ENCODE measurements around the gene NASP. TPM values are rescaled to one million over a fixed set of nuclear protein-coding genes. Genes with fewer than 3 reads are reported as not detected.

NASP gene
- total and polyA plus RNA-seq, 2 of the 13 experiments (the other 11 are each of a cell fraction or from before 2014, with no cell fraction given): 132 to 256 TPM

DNA sequence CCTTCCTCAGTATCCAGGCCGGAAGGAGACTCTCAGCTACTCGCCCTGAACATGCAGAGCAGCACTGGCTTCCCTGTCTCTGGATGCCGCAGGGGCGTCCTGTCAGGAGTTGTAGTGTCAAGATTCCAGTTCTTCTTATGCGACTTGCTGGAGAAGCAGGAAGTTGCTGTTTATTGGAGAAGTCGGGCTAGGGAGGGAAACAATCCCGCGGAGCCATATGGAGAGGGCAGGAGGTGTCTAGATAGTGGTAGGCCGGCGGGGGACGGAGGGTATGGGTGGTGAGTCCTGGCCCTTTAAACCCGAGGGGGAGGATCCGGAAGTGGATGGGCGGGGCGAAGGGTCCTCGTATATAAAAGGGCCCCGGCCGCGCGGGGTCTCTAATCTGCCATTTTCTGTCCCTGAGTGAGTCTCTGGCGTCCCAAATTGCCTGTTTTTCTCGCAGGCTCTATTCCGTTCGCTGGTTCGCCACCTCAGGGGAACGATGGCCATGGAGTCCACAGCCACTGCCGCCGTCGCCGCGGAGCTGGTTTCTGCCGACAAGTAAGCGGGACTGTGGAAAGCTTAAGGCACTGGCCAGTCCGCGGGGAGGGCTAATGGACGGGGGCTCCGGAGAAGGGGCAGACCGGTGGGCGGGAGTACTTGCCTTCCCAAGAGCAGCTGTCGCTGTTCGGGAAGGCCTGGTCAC is at the start of gene NASP (continued):
- TF ChIP-seq, protein P1, sequence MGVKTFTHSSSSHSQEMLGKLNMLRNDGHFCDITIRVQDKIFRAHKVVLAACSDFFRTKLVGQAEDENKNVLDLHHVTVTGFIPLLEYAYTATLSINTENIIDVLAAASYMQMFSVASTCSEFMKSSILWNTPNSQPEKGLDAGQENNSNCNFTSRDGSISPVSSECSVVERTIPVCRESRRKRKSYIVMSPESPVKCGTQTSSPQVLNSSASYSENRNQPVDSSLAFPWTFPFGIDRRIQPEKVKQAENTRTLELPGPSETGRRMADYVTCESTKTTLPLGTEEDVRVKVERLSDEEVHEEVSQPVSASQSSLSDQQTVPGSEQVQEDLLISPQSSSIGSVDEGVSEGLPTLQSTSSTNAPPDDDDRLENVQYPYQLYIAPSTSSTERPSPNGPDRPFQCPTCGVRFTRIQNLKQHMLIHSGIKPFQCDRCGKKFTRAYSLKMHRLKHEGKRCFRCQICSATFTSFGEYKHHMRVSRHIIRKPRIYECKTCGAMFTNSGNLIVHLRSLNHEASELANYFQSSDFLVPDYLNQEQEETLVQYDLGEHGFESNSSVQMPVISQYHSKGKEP (CRISPR knock-in tag; IDR thresholded peaks at IDR 0.05): no peak
- TF ChIP-seq ZNF768 (CRISPR knock-in tag; IDR thresholded peaks at IDR 0.05) (peak; percentile 65; the same call in 1 of the 2 replicates), PAX8 (CRISPR knock-in tag; IDR thresholded peaks at IDR 0.05; ENCODE audit: borderline replicate concordance) (no peak), RXRB (CRISPR knock-in tag; IDR thresholded peaks at IDR 0.05; ENCODE audit: borderline replicate concordance) (no peak; the same call in none of the 2 replicates), HCFC1 (IDR thresholded peaks at IDR 0.05; ENCODE audit: low read depth, low read length) (peak; percentile 30; the same call in 1 of the 2 replicates), ZBTB20 (CRISPR knock-in tag; IDR thresholded peaks at IDR 0.05; ENCODE audit: borderline replicate concordance, low read depth) (0 out of 2 replicates have a peak, but pooled peaks have one; percentile 21), ZNF251 (CRISPR knock-in tag; IDR thresholded peaks at IDR 0.05) (no peak), SRF (IDR thresholded peaks at IDR 0.05; ENCODE audit: low read depth, low read length) (no peak), ZNF335 (CRISPR knock-in tag; IDR thresholded peaks at IDR 0.05) (no peak), ZNF446 (CRISPR knock-in tag; IDR thresholded peaks at IDR 0.05) (peak; percentile 74; the same call in 1 of the 2 replicates), ZNF775 (CRISPR knock-in tag; IDR thresholded peaks at IDR 0.05; ENCODE audit: borderline replicate concordance) (no peak), TARDBP (CRISPR knock-in tag; IDR thresholded peaks at IDR 0.05) (no peak)
- TF ChIP-seq, protein P2, sequence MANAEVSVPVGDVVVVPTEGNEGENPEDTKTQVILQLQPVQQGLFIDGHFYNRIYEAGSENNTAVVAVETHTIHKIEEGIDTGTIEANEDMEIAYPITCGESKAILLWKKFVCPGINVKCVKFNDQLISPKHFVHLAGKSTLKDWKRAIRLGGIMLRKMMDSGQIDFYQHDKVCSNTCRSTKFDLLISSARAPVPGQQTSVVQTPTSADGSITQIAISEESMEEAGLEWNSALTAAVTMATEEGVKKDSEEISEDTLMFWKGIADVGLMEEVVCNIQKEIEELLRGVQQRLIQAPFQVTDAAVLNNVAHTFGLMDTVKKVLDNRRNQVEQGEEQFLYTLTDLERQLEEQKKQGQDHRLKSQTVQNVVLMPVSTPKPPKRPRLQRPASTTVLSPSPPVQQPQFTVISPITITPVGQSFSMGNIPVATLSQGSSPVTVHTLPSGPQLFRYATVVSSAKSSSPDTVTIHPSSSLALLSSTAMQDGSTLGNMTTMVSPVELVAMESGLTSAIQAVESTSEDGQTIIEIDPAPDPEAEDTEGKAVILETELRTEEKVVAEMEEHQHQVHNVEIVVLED (CRISPR knock-in tag; IDR thresholded peaks at IDR 0.05; ENCODE audit: borderline replicate concordance): no peak
- TF ChIP-seq, protein P3, sequence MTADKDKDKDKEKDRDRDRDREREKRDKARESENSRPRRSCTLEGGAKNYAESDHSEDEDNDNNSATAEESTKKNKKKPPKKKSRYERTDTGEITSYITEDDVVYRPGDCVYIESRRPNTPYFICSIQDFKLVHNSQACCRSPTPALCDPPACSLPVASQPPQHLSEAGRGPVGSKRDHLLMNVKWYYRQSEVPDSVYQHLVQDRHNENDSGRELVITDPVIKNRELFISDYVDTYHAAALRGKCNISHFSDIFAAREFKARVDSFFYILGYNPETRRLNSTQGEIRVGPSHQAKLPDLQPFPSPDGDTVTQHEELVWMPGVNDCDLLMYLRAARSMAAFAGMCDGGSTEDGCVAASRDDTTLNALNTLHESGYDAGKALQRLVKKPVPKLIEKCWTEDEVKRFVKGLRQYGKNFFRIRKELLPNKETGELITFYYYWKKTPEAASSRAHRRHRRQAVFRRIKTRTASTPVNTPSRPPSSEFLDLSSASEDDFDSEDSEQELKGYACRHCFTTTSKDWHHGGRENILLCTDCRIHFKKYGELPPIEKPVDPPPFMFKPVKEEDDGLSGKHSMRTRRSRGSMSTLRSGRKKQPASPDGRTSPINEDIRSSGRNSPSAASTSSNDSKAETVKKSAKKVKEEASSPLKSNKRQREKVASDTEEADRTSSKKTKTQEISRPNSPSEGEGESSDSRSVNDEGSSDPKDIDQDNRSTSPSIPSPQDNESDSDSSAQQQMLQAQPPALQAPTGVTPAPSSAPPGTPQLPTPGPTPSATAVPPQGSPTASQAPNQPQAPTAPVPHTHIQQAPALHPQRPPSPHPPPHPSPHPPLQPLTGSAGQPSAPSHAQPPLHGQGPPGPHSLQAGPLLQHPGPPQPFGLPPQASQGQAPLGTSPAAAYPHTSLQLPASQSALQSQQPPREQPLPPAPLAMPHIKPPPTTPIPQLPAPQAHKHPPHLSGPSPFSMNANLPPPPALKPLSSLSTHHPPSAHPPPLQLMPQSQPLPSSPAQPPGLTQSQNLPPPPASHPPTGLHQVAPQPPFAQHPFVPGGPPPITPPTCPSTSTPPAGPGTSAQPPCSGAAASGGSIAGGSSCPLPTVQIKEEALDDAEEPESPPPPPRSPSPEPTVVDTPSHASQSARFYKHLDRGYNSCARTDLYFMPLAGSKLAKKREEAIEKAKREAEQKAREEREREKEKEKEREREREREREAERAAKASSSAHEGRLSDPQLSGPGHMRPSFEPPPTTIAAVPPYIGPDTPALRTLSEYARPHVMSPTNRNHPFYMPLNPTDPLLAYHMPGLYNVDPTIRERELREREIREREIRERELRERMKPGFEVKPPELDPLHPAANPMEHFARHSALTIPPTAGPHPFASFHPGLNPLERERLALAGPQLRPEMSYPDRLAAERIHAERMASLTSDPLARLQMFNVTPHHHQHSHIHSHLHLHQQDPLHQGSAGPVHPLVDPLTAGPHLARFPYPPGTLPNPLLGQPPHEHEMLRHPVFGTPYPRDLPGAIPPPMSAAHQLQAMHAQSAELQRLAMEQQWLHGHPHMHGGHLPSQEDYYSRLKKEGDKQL (CRISPR knock-in tag; IDR thresholded peaks at IDR 0.05; ENCODE audit: low read depth): no peak
- TF ChIP-seq, protein P4, sequence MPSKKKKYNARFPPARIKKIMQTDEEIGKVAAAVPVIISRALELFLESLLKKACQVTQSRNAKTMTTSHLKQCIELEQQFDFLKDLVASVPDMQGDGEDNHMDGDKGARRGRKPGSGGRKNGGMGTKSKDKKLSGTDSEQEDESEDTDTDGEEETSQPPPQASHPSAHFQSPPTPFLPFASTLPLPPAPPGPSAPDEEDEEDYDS (CRISPR knock-in tag; IDR thresholded peaks at IDR 0.05): peak; percentile 79
- TF ChIP-seq, protein P5, sequence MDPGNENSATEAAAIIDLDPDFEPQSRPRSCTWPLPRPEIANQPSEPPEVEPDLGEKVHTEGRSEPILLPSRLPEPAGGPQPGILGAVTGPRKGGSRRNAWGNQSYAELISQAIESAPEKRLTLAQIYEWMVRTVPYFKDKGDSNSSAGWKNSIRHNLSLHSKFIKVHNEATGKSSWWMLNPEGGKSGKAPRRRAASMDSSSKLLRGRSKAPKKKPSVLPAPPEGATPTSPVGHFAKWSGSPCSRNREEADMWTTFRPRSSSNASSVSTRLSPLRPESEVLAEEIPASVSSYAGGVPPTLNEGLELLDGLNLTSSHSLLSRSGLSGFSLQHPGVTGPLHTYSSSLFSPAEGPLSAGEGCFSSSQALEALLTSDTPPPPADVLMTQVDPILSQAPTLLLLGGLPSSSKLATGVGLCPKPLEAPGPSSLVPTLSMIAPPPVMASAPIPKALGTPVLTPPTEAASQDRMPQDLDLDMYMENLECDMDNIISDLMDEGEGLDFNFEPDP (CRISPR knock-in tag; conservative IDR thresholded peaks at IDR 0.05): no peak

Data from HepG2 (cell line).